H1 (cell line): ENCODE results near the gene TMEM245. TPM values are rescaled to one million over a fixed set of nuclear protein-coding genes. Genes with fewer than 3 reads are reported as not detected.

Source experiments
- JUN ChIP-seq: IDR thresholded peaks from 2 replicates; pipeline ENCODE4 v1.6.1; 2011; ENCODE audit warnings: low read depth, mild to moderate bottlenecking, improper control_type of control experiment, low read length
- POU5F1 ChIP-seq: IDR thresholded peaks from 2 replicates; pipeline ENCODE4 v1.6.1; 2011; ENCODE audit warnings: low read depth, mild to moderate bottlenecking, low read length, moderate library complexity
- ZNF274 ChIP-seq: IDR thresholded peaks from 2 replicates; pipeline ENCODE4 v1.7.0; 2012; ENCODE audit warnings: low read length, borderline replicate concordance; ENCODE audit errors: extremely low read depth
- polyA plus RNA-seq, 7 experiments: library from polyadenylated mRNA; depleted of rRNA in 3 of 7; stranded (reverse) in 5 of 7; unstranded in 2 of 7; fragments of >200 nt in 5 of 7; fragments of 200-250 nt in 2 of 7; gene quantifications; 1 replicate in 5 of 7; 2 replicates in 1 of 7; 4 replicates in 1 of 7; pipeline versions ENCODE4 v1.2.1 to v1.2.3, GENCODE V29; 2011 to 2013; ENCODE audit warnings: missing spikeins in 2 of 7, mixed read lengths in 2 of 7
- total RNA-seq: library from RNA; stranded (reverse); fragmentation: NEBNext Ultra II Directional; extraction: Animal tissue kit (Norgen Biotek cat#: 25700); gene quantifications from 2 replicates; pipeline ENCODE4 v1.2.1, GENCODE V29; 2021

Gene TMEM245
- total and polyA plus RNA-seq, 2 of the 8 experiments (the other 6 are each of a cell fraction or from before 2014, with no cell fraction given) = 44.3 to 45.8 TPM

DNA sequence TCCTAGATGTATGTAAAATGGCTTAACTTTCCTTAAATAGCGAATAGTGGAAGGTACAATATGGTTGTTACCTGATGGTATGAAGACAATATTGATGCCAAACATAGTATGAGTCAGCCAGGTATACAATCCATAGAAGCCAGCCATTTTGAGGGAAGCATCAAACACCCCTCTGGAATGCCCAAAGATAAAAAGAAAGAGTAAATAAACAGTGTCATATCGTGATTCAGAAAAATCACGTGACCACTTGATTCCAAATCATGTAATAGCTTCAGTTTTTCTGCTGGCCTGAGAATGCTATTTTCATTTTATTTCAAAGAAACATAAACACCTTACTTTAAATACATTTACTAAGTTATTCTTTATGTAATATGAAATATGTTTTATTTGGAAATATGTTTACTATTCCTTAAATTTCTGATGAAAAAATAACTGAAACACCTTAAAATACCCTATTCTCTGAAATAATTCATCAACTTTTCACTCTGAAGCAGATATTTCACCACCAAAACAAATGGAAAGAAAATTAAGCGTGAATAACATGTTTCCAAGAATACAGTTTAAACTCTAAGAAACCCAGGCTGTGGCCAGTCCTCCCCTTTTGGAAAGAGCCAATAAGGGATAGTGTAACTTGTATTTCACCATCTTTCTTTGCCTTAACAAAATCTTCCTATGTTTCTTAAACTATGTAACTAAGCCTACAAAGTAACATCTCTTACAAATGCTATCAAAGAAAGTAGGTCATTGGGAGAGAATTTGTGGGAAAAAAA is 81.6 kb downstream of the TMEM245 start (continued):
- no peak for TF ChIP-seq POU5F1
- no peak for TF ChIP-seq JUN
- TF ChIP-seq ZNF274 = no peak
- TF ChIP-seq, all 59 proteins: peak for 0
